HG03558 (cell line): ENCODE results near the gene CYTH4.

Source experiments
- ATAC-seq: cut with Tn5 transposase; IDR thresholded peaks from one replicate; pipeline ENCODE4 v1.9.1; 2021; ENCODE audit warnings: moderate number of reproducible peaks; ENCODE audit not compliant: unreplicated experiment; ENCODE audit errors: extremely low read depth

CYTH4 gene

DNA sequence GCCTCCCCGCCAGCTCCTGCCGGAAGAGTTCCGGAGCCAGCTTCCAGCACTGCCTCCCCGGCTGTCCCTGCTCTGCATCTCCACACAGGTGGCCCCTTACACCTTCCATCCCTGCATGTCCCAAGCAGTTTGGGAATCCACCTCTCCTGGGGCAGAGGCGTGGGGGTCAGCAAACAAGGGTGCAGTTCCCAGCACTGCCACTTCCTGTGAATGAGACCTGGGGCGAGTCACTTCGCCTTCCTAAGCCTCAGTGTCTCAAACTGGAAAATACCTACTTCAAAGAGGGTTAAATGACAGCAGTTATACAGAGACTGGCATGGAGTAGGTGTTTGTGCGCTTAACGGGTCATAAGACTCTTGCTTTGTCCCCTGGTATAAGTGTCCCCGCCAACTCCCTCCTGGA, 5.2 kb downstream of the CYTH4 start:
- ATAC-seq: no peak

DNA sequence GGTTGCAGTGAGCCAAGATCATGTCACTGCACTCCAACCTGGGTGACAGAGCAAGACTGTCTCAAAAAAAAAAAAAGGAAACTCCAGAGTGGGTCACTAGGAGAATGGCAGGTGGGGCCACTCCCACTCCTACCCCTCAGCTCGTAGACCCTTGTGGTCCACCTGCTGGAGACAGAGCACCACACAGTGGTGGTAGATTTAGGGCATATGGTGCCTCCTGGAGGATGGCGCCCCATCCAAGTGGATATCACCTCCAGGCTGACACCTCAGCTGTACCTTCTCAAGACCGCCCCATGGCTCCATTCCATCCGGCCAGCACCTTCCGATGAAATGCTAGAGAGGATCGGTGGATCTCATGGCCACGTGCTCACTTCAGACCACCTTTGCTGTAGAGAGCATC, 6.2 kb downstream of the CYTH4 start:
- ATAC-seq: no peak

- ATAC-seq: no peak
Observed at GRCh38 chr22:37289156-37289735, 6.9 kb downstream of the CYTH4 start.

- ATAC-seq: no peak
Observed at GRCh38 chr22:37290737-37291136, 8.4 kb downstream of the CYTH4 start.

- ATAC-seq: no peak
Observed at GRCh38 chr22:37291559-37292298, 9.4 kb downstream of the CYTH4 start.

GRCh38 chr22:37292641-37293040, 10.3 kb downstream of the CYTH4 start:
- no peak for ATAC-seq

GRCh38 chr22:37293172-37293571, 10.9 kb downstream of the CYTH4 start:
- no peak for ATAC-seq

DNA sequence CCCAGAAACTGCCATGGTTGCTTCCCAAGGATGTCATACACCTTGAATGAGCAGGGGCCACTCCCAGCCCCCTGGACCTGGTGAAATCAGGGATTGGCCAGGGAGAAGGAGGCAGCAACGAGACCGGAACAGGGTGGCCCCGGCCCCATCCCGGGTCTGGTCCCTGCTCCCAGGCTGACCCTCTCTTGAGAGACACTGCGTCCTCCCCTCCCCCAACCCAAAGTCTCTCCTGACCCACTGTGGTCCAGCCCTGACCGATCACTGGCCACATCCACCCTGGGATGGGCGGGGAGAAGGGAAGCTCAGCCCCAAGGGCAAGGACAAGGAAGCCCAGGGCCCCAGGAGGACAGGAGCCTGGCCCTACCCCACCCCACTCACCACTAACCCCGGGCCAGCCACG, 12.4 kb downstream of the CYTH4 start:
- ATAC-seq: no peak

DNA sequence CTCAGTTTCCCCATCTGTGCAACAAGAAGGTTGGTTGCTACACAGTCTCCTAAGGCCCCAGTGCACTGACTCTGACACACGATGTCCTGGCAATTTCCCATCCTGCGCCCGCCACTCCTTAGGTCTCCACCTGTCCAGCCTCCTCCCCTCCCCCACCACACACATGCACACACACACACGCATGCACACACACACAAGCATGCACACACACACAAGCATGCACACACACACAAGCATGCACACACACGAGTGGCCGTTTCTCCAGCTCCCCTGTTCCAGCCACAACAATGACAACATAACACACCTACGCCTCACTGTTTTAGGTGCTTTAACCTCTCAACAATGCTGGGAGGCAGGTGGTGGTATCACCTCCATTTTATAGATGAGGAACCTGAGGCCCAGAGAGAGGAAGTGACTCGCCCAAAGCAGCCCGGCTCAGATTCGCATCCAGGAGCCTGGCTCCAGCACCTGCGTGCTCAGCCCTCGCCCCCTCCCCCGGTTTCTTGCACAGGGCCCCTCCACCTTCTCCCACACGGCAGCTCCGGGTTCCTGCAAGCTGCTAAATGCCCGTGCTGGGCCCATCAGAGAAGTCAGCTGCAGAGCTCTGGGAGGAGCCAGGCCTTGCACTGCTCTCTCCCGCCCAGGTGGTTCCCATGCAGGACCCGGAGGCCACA, 13.0 kb downstream of the CYTH4 start:
- no peak for ATAC-seq

DNA sequence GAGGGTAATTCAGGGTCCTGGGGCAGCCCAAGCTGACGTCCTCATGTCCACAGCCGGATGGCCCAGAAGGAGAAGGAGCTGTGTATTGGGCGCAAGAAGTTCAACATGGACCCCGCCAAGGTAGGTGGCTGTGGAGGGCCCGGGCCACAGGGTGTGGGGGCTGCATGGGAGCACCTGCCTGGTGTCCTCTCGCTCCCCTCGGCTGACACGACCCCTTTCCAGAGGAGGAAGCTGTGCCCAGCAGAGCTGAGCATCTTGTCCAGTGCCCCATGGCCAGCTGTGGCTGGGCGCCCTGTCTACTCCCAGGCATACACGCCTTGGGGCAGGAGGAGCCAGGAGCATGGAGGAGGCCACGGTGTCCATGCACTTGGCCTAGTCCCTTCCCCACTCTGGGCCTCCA, 13.6 kb downstream of the CYTH4 start:
- ATAC-seq: no peak

GRCh38 chr22:37298748-37299495, 16.6 kb downstream of the CYTH4 start:
- ATAC-seq: no peak

- ATAC-seq: no peak
Observed at GRCh38 chr22:37299969-37300509, 17.7 kb downstream of the CYTH4 start.

- ATAC-seq: no peak
Observed at GRCh38 chr22:37300551-37301017, 18.3 kb downstream of the CYTH4 start.

GRCh38 chr22:37301144-37301830, 19.0 kb downstream of the CYTH4 start:
- ATAC-seq: no peak

- no peak for ATAC-seq
Observed at GRCh38 chr22:37302674-37303555, 20.6 kb downstream of the CYTH4 start.

GRCh38 chr22:37303821-37304274, 21.5 kb downstream of the CYTH4 start:
- no peak for ATAC-seq

- ATAC-seq: no peak
Observed at GRCh38 chr22:37304595-37305343, 22.5 kb downstream of the CYTH4 start.

DNA sequence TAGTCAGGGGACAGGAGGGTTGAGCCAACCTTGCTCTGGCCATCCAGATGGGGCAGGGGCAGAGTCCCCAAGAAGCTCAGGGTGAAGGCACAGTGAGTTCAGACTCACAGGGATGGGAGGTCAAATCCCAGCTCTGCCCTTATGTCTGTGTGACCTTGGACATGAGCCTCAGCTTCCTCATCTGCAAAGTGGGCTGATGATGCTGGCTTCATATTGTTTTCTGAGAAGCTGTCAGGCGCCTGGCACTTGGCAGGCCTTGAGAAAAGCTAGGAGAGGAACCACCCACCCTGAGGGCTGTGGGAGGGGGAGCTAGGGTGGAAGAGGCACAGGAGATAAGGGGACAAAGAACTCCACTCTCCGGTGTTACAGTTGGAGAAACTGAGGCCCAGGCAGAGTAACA, 23.6 kb downstream of the CYTH4 start:
- no peak for ATAC-seq
